H1 (cell line): Measurements from ENCODE around the gene MELTF. TPM values are rescaled to one million over a fixed set of nuclear protein-coding genes. Genes with fewer than 3 reads are reported as not detected.

Source experiments
- CTCF ChIA-PET: fragments of 300-600 bp; sonication (Branson Sonifier 250); formaldehyde crosslinking; loops from one replicate; lab custom pipeline; 2021; ENCODE audit not compliant: partially characterized antibody; lab: Charles Lee
- POLR2A ChIA-PET: fragments of 300-600 bp; sonication (Branson Sonifier 250); formaldehyde crosslinking; loops from one replicate; lab custom pipeline; 2021; ENCODE audit warnings: inconsistent platforms; ENCODE audit not compliant: partially characterized antibody; lab: Charles Lee
- DNase-seq, 2 experiments: peaks; one replicate each; pipeline versions ENCODE4 v3.0.0 to v3.0.0-alpha.2; 2010 to 2022; ENCODE audit warnings: low spot score in 2 of 2, low read depth in 1 of 2, mixed read lengths in 1 of 2
- FAIRE-seq: peaks from 2 replicates; lab custom pipeline; 2011; peaks lifted over from hg19 to GRCh38; lab: Jason Lieb, UNC
- H2AFZ ChIP-seq: 2 replicates; pipeline ENCODE4 v1.8.1; 2012; ENCODE audit warnings: low read length, inconsistent platforms
- H2AK5ac ChIP-seq: 2 replicates; pipeline ENCODE4 v1.6.1; 2013; ENCODE audit warnings: low read depth, low read length
- H2BK120ac ChIP-seq: replicated peaks from 2 replicates; pipeline ENCODE3; 2013; ENCODE audit warnings: low read depth, low read length, inconsistent platforms
- H2BK12ac ChIP-seq: 2 replicates; pipeline ENCODE4 v1.6.1; 2013; ENCODE audit warnings: low read depth, low read length
- H2BK15ac ChIP-seq: 2 replicates; pipeline ENCODE4 v1.6.1; 2013; ENCODE audit warnings: low read length
- H2BK20ac ChIP-seq: 2 replicates; pipeline ENCODE4 v1.6.1; 2013; ENCODE audit warnings: low read length
- H2BK5ac ChIP-seq: 2 replicates; pipeline ENCODE4 v1.6.1; 2013; ENCODE audit warnings: low read depth, low read length
- H3K14ac ChIP-seq: 2 replicates; pipeline ENCODE4 v1.6.1; 2013; ENCODE audit warnings: inconsistent platforms; ENCODE audit not compliant: insufficient read length
- H3K18ac ChIP-seq: 2 replicates; pipeline ENCODE4 v1.6.1; 2013; ENCODE audit warnings: low read length; ENCODE audit errors: extremely low read depth
- H3K23ac ChIP-seq: 2 replicates; pipeline ENCODE4 v1.6.1; 2013; ENCODE audit warnings: inconsistent platforms; ENCODE audit not compliant: insufficient read length
- H3K23me2 ChIP-seq: 2 replicates; pipeline ENCODE4 v1.6.1; 2013; ENCODE audit warnings: low read depth, low read length
- H3K27ac ChIP-seq: 2 replicates; pipeline ENCODE4 v1.6.1; 2011; ENCODE audit warnings: low read depth, low read length, inconsistent platforms
- H3K27me3 ChIP-seq, 4 experiments: replicated peaks in 1 of 4; 1 replicate in 1 of 4; 2 replicates in 3 of 4; pipeline versions ENCODE4 v1.6.1 to v1.8.1; 2011 to 2013; ENCODE audit warnings: low read length in 3 of 4, mild to moderate bottlenecking in 3 of 4, inconsistent platforms in 2 of 4, mixed read lengths in 2 of 4, moderate library complexity in 1 of 4; ENCODE audit not compliant: control insufficient read depth in 3 of 4, insufficient read depth in 3 of 4; ENCODE audit errors: extremely low read depth in 1 of 4
- H3K36me3 ChIP-seq, 4 experiments: 2 replicates each; pipeline versions ENCODE4 v1.6.1 to v1.8.1; 2011 to 2013; ENCODE audit warnings: mild to moderate bottlenecking in 4 of 4, low read length in 3 of 4, moderate library complexity in 2 of 4, control low read depth in 1 of 4, inconsistent platforms in 1 of 4; ENCODE audit not compliant: insufficient read depth in 4 of 4, control insufficient read depth in 2 of 4
- H3K4ac ChIP-seq: replicated peaks from 2 replicates; pipeline ENCODE3; 2013; ENCODE audit warnings: low read length, low read depth, mixed read lengths, inconsistent platforms; ENCODE audit not compliant: insufficient read length
- H3K4me1 ChIP-seq, 4 experiments: replicated peaks in 1 of 4; 1 replicate in 1 of 4; 2 replicates in 3 of 4; pipeline versions ENCODE4 v1.6.1 to v1.8.1; 2011 to 2013; ENCODE audit warnings: low read length in 3 of 4, inconsistent platforms in 2 of 4, mixed read lengths in 1 of 4; ENCODE audit not compliant: insufficient read depth in 4 of 4, control insufficient read depth in 3 of 4
- H3K4me2 ChIP-seq, 2 experiments: 2 replicates each; pipeline versions ENCODE4 v1.6.1 to v1.8.1; 2011 to 2013; ENCODE audit warnings: low read depth in 2 of 2, low read length in 2 of 2, control low read depth in 1 of 2, inconsistent platforms in 1 of 2, mild to moderate bottlenecking in 1 of 2; ENCODE audit not compliant: insufficient read depth in 1 of 2
- H3K4me3 ChIP-seq, 4 experiments: fragments of 200-600, 300-600 bp in 1 of 4; sonication (generic), shearing (Covaris generic), sonication (Bioruptor Twin) in 1 of 4; 2 replicates each; pipeline versions ENCODE4 v1.5.1 to v1.8.1; 2011 to 2016; ENCODE audit warnings: low read length in 4 of 4, low read depth in 3 of 4, control low read depth in 2 of 4, inconsistent platforms in 2 of 4, mild to moderate bottlenecking in 2 of 4, mixed read lengths in 1 of 4, moderate library complexity in 1 of 4; ENCODE audit not compliant: insufficient read depth in 2 of 4; ENCODE audit errors: extremely low read depth in 1 of 4
- H3K56ac ChIP-seq: replicated peaks from 2 replicates; pipeline ENCODE3; 2013; ENCODE audit warnings: low read depth, mild to moderate bottlenecking, mixed read lengths, low read length, inconsistent platforms; ENCODE audit not compliant: insufficient read length
- H3K79me1 ChIP-seq: 2 replicates; pipeline ENCODE4 v1.6.1; 2013; ENCODE audit warnings: low read depth, low read length, control low read depth
- H3K79me2 ChIP-seq, 2 experiments: 2 replicates each; pipeline versions ENCODE4 v1.6.1 to v1.8.1; 2012 to 2013; ENCODE audit warnings: low read length in 2 of 2, mild to moderate bottlenecking in 2 of 2, inconsistent platforms in 1 of 2; ENCODE audit not compliant: insufficient read depth in 2 of 2, control insufficient read depth in 1 of 2
- H3K9ac ChIP-seq, 4 experiments: replicated peaks in 1 of 4; 1 replicate in 1 of 4; 2 replicates in 3 of 4; pipeline versions ENCODE4 v1.6.1 to v1.8.1; 2011 to 2013; ENCODE audit warnings: low read depth in 3 of 4, low read length in 3 of 4, control low read depth in 2 of 4, mild to moderate bottlenecking in 2 of 4, moderate library complexity in 2 of 4, inconsistent platforms in 1 of 4; ENCODE audit errors: extremely low read depth in 1 of 4
- H3K9me3 ChIP-seq, 2 experiments: 2 replicates each; pipeline versions ENCODE4 v1.6.1 to v1.8.1; 2012 to 2013; ENCODE audit warnings: mild to moderate bottlenecking in 2 of 2, moderate library complexity in 2 of 2, control low read depth in 1 of 2, inconsistent platforms in 1 of 2, low read depth in 1 of 2, low read length in 1 of 2, mixed read lengths in 1 of 2; ENCODE audit not compliant: insufficient read depth in 2 of 2
- H4K20me1 ChIP-seq, 2 experiments: replicated peaks in 1 of 2; 2 replicates each; pipeline versions ENCODE3 to v1.8.1; 2011 to 2013; ENCODE audit warnings: inconsistent platforms in 2 of 2, low read length in 2 of 2, mild to moderate bottlenecking in 1 of 2; ENCODE audit not compliant: insufficient read depth in 2 of 2, control insufficient read depth in 1 of 2
- H4K5ac ChIP-seq: 2 replicates; pipeline ENCODE4 v1.6.1; 2013; ENCODE audit warnings: low read length, low read depth, mixed read lengths, inconsistent platforms; ENCODE audit not compliant: insufficient read length
- H4K8ac ChIP-seq: 2 replicates; pipeline ENCODE4 v1.8.0; 2013; ENCODE audit warnings: mild to moderate bottlenecking, moderate library complexity, low read length, inconsistent platforms; ENCODE audit not compliant: insufficient read depth; ENCODE audit errors: extremely low read depth
- H4K91ac ChIP-seq: replicated peaks from 2 replicates; pipeline ENCODE3; 2013; ENCODE audit warnings: low read length, mixed read lengths, inconsistent platforms; ENCODE audit not compliant: insufficient read length
- ATF2 ChIP-seq: IDR thresholded peaks from 2 replicates; pipeline ENCODE4 v1.6.1; 2012; ENCODE audit warnings: low read length, inconsistent platforms
- ATF3 ChIP-seq: IDR thresholded peaks from 2 replicates; pipeline ENCODE4 v1.6.1; 2011; ENCODE audit warnings: low read depth, mild to moderate bottlenecking, low read length; ENCODE audit not compliant: insufficient read depth
- CTBP2 ChIP-seq: IDR thresholded peaks from 2 replicates; pipeline ENCODE4 v1.7.0; 2011; ENCODE audit warnings: borderline replicate concordance, mild to moderate bottlenecking, moderate library complexity, mixed read lengths, low read length; ENCODE audit not compliant: insufficient read depth, insufficient read length
- GTF2F1 ChIP-seq: IDR thresholded peaks from 2 replicates; pipeline ENCODE4 v1.6.1; 2012; ENCODE audit warnings: low read depth, low read length, improper control_type of control experiment, borderline replicate concordance
- JUN ChIP-seq: IDR thresholded peaks from 2 replicates; pipeline ENCODE4 v1.6.1; 2011; ENCODE audit warnings: low read depth, mild to moderate bottlenecking, improper control_type of control experiment, low read length
- POLR2A ChIP-seq, 2 experiments: IDR thresholded peaks; 1 replicate in 1 of 2; 2 replicates in 1 of 2; pipeline ENCODE4 v1.6.1; 2011; ENCODE audit warnings: low read depth in 2 of 2, low read length in 2 of 2, mild to moderate bottlenecking in 2 of 2; ENCODE audit errors: control extremely low read depth in 1 of 2
- RBBP5 ChIP-seq: IDR thresholded peaks from 2 replicates; pipeline ENCODE4 v1.7.1; 2012; ENCODE audit warnings: low read depth, mild to moderate bottlenecking, inconsistent platforms, low read length, moderate library complexity, borderline replicate concordance
- RNF2 ChIP-seq: fragments of 200-900, 300-1000 bp; sonication (generic); IDR thresholded peaks from 2 replicates; pipeline ENCODE4 v1.7.1; 2016; ENCODE audit warnings: borderline replicate concordance, low read depth, mild to moderate bottlenecking, antibody characterized with exemption, low read length; ENCODE audit not compliant: poor library complexity, severe bottlenecking; ENCODE audit errors: missing control alignments
- YY1 ChIP-seq: IDR thresholded peaks from 2 replicates; pipeline ENCODE4 v1.6.1; 2011; ENCODE audit warnings: low read depth, mild to moderate bottlenecking, low read length
- WGBS, 2 experiments: shearing (Covaris generic) in 1 of 2; methylation state at CpG; one replicate each; pipeline versions ENCODE4 v1.1.6 to v1.1.7; 2013 to 2015; ENCODE audit warnings: low lambda C conversion rate in 2 of 2, mixed read lengths in 2 of 2, inconsistent platforms in 1 of 2, low coverage in 1 of 2, missing lambda C conversion rate in 1 of 2; ENCODE audit not compliant: insufficient replicate concordance in 2 of 2, insufficient coverage in 1 of 2, insufficient read length in 1 of 2; ENCODE audit errors: extremely low coverage in 1 of 2, missing lambda C conversion rate in 1 of 2; 5-methylcytosine and 5-hydroxymethylcytosine counted together
- polyA plus RNA-seq, 7 experiments: library from polyadenylated mRNA; depleted of rRNA in 3 of 7; stranded (reverse) in 5 of 7; unstranded in 2 of 7; fragments of >200 nt in 5 of 7; fragments of 200-250 nt in 2 of 7; gene quantifications; 1 replicate in 5 of 7; 2 replicates in 1 of 7; 4 replicates in 1 of 7; pipeline versions ENCODE4 v1.2.1 to v1.2.3, GENCODE V29; 2011 to 2013; ENCODE audit warnings: missing spikeins in 2 of 7, mixed read lengths in 2 of 7
- total RNA-seq: library from RNA; stranded (reverse); fragmentation: NEBNext Ultra II Directional; extraction: Animal tissue kit (Norgen Biotek cat#: 25700); gene quantifications from 2 replicates; pipeline ENCODE4 v1.2.1, GENCODE V29; 2021

MELTF gene
- total and polyA plus RNA-seq, 2 of the 8 experiments (the other 6 are each of a cell fraction or from before 2014, with no cell fraction given) = 1.7 to 3.5 TPM

- no peak overlapping the region for H2BK120ac ChIP-seq
- ChIA-PET CTCF (interaction anchor here (0.7 to 19.7 kb wide), 5 partner anchors 9 to 491 kb away, joined by 3 to 245 read pairs (median 4); partner anchors contain the start of gene MELTF), POLR2A (interaction anchor here (1.9 kb wide), 1 partner anchor 8 kb away, joined by 5 read pairs; no protein-coding TSS in a partner anchor)
- H4K5ac ChIP-seq = no peak overlapping the region
- no peak for FAIRE-seq
- no peak overlapping the region for H2BK20ac ChIP-seq
- WGBS, 2 experiments = 89% methylated on average over 23 of the region's 25 CpGs; no CpG with 5 or more reads in 1 of the 2 experiments
- no peaks in the 10 kb centered on the region for H3K79me2 ChIP-seq
- no peak overlapping the region for H2BK12ac ChIP-seq
- H3K4me2 ChIP-seq = no peak overlapping the region
- H3K56ac ChIP-seq = no peak overlapping the region
- H4K91ac ChIP-seq = peak overlapping the region; percentile 40
- no peak overlapping the region for H3K27ac ChIP-seq
- H3K27me3 ChIP-seq = no peaks in the 10 kb centered on the region
- no peak overlapping the region for H2BK5ac ChIP-seq
- H2BK15ac ChIP-seq = no peak overlapping the region
- H4K20me1 ChIP-seq = no peaks in the 10 kb centered on the region
- no peaks in the 10 kb centered on the region for H3K23me2 ChIP-seq
- no peak overlapping the region for H3K18ac ChIP-seq
- peak overlapping the region; percentile 28; the same call in 1 of the 2 replicates for H4K8ac ChIP-seq
- H3K9me3 ChIP-seq = no peaks in the 10 kb centered on the region
- H2AK5ac ChIP-seq = no peak overlapping the region
- no peak overlapping the region for H3K4ac ChIP-seq
- no peaks in the 10 kb centered on the region for H3K36me3 ChIP-seq
- H3K4me3 ChIP-seq = no peak overlapping the region
- H3K79me1 ChIP-seq = no peaks in the 10 kb centered on the region
- no peak overlapping the region for H3K14ac ChIP-seq
- H3K9ac ChIP-seq = no peak overlapping the region
- H2AFZ ChIP-seq = no peak overlapping the region
- no peak for DNase-seq
- peaks cover 0 to 3% (median 0%) of the 10 kb centered on the region in 4 experiments; a peak in 1 of 7 replicates for H3K4me1 ChIP-seq
- no peak overlapping the region for H3K23ac ChIP-seq
- no peak for TF ChIP-seq RNF2
- no peak for TF ChIP-seq JUN
- TF ChIP-seq ATF3 = no peak
- TF ChIP-seq POLR2A (IDR thresholded peaks at IDR 0.05; ENCODE audit: control extremely low read depth in 1 of 2, low read depth in 2 of 2, low read length in 2 of 2) = no peak
- TF ChIP-seq YY1 = no peak
- no peak for TF ChIP-seq GTF2F1
- TF ChIP-seq CTBP2 = no peak
- TF ChIP-seq RBBP5 = no peak
- TF ChIP-seq ATF2 = no peak
Measured at GRCh38 chr3:197011780-197012539, 17.7 kb downstream of the MELTF start.
